GM19467 (cell line): Measurements from ENCODE around the gene SLK.

ENCODE experiments used
- ATAC-seq: cut with Tn5 transposase; IDR thresholded peaks from one replicate; pipeline ENCODE4 v1.9.1; 2021; ENCODE audit warnings: mild to moderate bottlenecking, moderate library complexity; ENCODE audit not compliant: unreplicated experiment

SLK gene

DNA sequence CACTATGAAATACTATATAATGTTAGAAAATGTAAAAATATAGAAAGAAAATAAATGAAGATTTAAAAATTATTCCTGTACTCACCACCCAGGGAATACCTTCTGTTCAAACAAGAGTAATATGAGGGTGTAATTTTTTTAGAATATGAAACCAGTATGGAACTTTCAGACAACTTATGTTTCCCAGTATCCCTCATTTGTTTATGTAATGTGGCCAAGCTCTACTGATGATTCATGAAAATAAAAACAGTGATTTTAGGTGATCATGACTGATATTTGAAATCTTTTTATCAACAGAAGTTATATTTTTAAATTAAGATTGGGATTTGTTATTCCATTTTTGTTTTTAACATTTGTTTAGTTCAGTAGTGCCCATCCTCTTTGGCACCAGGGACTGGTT lies 18.8 kb downstream of the SLK start:
- no peak for ATAC-seq

DNA sequence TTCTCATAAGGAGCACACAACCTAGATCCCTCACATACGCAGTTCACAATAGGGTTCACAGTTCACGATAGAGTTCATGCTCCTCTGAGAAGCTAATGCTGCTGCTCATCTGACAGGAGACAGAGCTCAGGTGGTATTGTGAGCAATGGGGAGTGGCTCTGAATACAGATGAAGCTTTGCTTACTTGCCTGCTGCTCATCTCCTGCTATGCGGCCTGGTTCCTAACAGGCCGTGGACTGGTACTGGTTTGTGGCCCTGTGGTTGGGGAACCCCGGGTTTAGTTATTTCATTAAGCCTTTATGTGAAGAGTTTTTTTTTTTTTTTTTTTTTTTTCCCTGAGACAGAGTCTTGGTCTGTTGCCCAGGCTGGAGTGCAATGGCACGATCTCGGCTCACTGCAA lies 19.4 kb downstream of the SLK start:
- peak; percentile 41 for ATAC-seq

- ATAC-seq: no peak
Observed at GRCh38 chr10:103990121-103990520, 23.2 kb downstream of the SLK start.

DNA sequence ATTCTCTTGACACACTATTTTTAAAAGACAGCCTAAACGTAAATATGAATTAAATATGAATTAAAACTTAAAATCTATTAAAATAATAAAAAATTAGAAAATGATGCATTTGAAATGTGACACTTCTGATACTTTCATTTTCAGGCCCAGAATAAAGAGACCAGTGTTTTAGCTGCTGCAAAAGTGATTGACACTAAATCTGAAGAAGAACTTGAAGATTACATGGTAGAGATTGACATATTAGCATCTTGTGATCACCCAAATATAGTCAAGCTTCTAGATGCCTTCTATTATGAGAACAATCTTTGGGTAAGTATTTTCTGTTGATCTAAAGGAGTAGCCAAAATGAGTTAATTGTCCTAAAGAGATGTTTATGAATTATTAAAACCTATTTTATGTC lies 23.6 kb downstream of the SLK start:
- ATAC-seq: no peak

DNA sequence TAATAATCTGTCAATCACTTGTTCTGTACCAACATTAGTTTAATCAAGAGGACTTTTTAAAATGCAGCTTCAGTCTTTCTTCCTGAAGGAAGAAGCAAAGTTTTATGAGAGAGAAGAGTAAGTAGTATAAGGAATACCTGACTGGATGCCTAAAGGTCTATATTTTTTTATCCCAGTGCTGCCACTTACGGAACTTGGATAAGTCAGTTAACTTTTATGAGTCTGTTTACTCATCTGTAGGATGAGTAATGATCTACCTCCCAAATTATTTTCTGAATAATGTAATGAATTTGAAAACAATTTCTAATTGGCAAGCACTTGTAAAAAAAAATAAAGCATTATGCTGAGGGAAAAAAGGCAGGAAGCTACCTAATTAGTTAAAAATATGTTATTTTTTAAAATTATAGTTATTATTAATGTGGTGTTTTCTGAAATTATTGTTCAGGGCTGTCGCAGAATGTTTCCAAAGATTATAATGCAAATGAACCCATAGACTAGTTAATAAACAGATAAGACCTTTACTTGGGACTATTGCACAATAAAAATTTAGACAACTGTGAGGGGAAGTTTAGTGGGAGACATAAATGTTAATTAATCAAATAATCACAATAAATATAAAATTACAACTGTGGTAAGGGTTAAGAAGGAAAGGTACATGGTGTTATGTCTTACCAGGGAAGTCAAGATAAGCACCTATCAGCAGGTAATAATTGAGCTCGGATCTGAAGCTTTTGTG lies 24.6 kb downstream of the SLK start:
- ATAC-seq: no peak

- ATAC-seq: no peak
Observed at GRCh38 chr10:103995134-103995533, 28.2 kb downstream of the SLK start.

GRCh38 chr10:103998805-103999204 lies 31.9 kb downstream of the SLK start:
- no peak for ATAC-seq

DNA sequence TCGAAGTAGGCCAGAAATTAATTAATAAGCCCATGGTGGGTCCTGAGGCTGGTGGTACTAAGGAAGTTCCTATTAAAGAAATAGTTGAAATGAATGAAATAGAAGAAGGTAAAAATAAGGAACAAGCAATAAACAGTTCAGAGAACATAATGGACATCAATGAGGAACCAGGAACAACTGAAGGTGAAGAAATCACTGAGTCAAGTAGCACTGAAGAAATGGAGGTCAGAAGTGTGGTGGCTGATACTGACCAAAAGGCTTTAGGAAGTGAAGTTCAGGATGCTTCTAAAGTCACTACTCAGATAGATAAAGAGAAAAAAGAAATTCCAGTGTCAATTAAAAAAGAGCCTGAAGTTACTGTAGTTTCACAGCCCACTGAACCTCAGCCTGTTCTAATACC lies 36.0 kb downstream of the SLK start:
- ATAC-seq: no peak

DNA sequence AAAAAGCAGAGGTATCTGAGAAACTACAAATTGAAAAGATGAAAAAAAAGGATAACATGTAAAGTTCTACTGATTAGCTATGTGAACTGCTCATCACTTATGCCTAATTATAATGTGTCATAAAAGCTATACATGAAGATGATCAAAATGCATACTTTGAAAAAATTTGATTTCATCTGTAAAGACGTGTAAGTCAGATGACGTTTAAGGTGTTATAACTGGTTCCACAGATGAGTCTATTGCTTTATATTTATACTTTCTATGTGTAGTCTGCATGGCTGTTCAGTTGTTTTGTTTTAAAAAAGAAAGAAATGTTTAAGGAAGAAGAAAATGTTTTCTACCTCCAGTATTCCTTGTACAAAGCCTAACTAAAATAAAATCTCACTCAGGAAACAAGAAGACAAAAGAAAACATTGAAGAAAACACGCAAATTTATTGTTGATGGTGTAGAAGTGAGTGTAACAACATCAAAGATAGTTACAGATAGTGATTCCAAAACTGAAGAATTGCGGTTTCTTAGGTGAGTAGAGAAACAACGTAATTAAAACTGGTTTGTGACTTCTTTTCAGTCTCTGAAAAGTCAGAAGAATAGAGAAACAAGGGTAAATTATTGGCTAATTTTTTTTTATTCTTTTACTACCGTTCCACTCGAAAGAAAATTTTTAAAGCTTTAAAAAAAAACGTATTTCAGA lies 38.4 kb downstream of the SLK start:
- no peak for ATAC-seq

GRCh38 chr10:104011904-104012303 lies 45.0 kb downstream of the SLK start:
- ATAC-seq: no peak

DNA sequence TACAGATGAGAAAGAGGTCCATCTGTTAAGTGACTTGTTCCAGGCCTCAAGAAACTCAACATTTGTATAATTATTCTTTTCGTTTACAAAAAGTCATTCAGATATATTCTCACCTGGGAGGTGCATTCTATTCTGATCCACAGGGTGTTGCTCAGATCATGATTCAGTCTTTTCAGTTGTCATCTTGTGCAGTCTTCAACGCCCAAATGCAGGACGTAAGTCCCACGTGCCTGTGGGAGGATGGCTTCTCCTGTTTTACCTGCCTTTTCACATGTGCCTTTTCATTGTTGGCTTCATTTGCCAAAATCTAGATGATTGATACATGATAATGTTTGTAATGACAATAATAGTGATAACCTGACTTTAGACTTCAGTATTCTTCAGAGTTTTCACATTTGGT lies 46.5 kb downstream of the SLK start:
- ATAC-seq: no peak

GRCh38 chr10:104014176-104014575 lies 47.2 kb downstream of the SLK start:
- no peak for ATAC-seq

GRCh38 chr10:104016661-104017060 lies 49.7 kb downstream of the SLK start:
- no peak for ATAC-seq

- no peak for ATAC-seq
Observed at GRCh38 chr10:104018471-104018870, 51.5 kb downstream of the SLK start.

DNA sequence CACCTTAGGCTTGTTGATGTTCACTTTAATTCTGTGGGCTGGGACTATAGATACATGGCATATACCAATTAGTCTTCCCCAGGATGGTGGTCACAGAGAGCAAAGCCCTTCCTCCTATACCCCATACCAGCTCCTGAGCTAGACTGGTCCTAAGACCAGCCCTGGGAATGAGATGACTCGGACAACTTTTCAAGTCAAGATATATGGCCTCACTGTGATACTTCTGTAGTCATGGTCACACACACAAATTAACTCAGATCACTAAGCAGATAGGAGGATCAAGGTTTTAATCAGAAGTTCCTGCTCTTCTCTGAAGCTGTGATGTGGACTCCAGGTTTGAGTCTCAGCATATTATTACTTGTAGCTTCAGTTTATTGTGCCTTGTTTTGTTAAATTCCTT lies 53.1 kb downstream of the SLK start:
- ATAC-seq: no peak

- no peak for ATAC-seq
Observed at GRCh38 chr10:104021246-104021645, 54.3 kb downstream of the SLK start.

- ATAC-seq: no peak
Observed at GRCh38 chr10:104022026-104022425, 55.1 kb downstream of the SLK start.

GRCh38 chr10:104025524-104025923 lies 58.6 kb downstream of the SLK start:
- no peak for ATAC-seq

DNA sequence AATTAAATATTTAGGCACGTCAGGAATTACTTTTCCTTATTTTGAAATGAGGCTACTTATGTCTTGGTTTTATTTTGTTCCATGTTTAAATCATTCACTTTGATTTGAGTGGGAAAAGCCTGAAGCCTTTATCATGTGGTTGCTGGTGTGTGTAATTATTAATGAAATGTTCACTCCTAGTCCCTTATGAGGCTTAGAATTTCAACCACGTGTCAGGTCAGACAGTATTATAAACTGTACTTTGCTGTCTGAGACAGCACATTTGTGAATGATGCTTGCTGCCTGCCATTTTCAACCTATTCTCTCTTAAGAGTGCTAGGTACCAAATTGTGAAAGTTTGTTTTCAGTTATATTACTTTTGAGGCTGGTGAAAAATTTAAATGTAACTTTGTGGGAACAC lies 59.8 kb downstream of the SLK start:
- no peak for ATAC-seq

- ATAC-seq: no peak
Observed at GRCh38 chr10:104028146-104028545, 61.2 kb downstream of the SLK start.

- no peak for ATAC-seq
Observed at GRCh38 chr10:104028823-104029520, 62.0 kb downstream of the SLK start.

GRCh38 chr10:104029521-104029860 lies 62.6 kb downstream of the SLK start:
- ATAC-seq: no peak
